IMR-90 (cell line): ENCODE data around the gene SALL2. TPM values are rescaled to one million over a fixed set of nuclear protein-coding genes. Genes with fewer than 3 reads are reported as not detected.

ENCODE experiments used
- ATAC-seq: fragments of 200-7000 bp; cut with Tn5 transposase; 2 replicates; pipeline ENCODE4 v1.9.1; 2020; ENCODE audit warnings: low read depth, mild to moderate bottlenecking, moderate library complexity
- BruUV-seq: library from RNA; stranded (reverse); fragments of 400-500 nt; replicated peaks from 2 replicates; lab custom pipeline; 2021; lab: Mats Ljungman, UMichigan
- CTCF ChIA-PET: fragments of 300-600 bp; formaldehyde crosslinking; extraction: SDS; loops from one replicate; lab custom pipeline; 2021; ENCODE audit warnings: antibody characterized with exemption; lab: Yijun Ruan, JAX
- POLR2A ChIA-PET: fragments of 300-600 bp; sonication (Branson Sonifier 250); formaldehyde crosslinking; loops from one replicate; lab custom pipeline; 2022; ENCODE audit warnings: antibody characterized with exemption; ENCODE audit not compliant: unreplicated experiment; lab: Charles Lee
- DNase-seq: peaks from one replicate; pipeline ENCODE4 v3.0.0; 2013
- H2AFZ ChIP-seq: replicated peaks from 2 replicates; pipeline ENCODE3; 2013; ENCODE audit warnings: low read length, mild to moderate bottlenecking; ENCODE audit not compliant: poor library complexity
- H2AK5ac ChIP-seq: 2 replicates; pipeline ENCODE4 v1.6.1; 2013; ENCODE audit warnings: low read depth, low read length, inconsistent platforms
- H2AK9ac ChIP-seq: replicated peaks from 2 replicates; pipeline ENCODE3; 2013; ENCODE audit warnings: mild to moderate bottlenecking, low read depth, low read length, moderate library complexity; ENCODE audit not compliant: poor library complexity
- H2BK120ac ChIP-seq: 2 replicates; pipeline ENCODE4 v1.6.1; 2013; ENCODE audit warnings: low read depth, low read length, inconsistent platforms
- H2BK15ac ChIP-seq: 3 replicates; pipeline ENCODE4 v1.6.1; 2013; ENCODE audit warnings: low read depth, low read length, inconsistent platforms
- H2BK20ac ChIP-seq: 2 replicates; pipeline ENCODE4 v1.6.1; 2013; ENCODE audit warnings: low read depth, mild to moderate bottlenecking, inconsistent platforms, low read length, moderate library complexity
- H2BK5ac ChIP-seq: 2 replicates; pipeline ENCODE4 v1.6.1; 2013; ENCODE audit warnings: mild to moderate bottlenecking, low read depth, low read length, inconsistent platforms; ENCODE audit not compliant: poor library complexity, severe bottlenecking
- H3K14ac ChIP-seq: replicated peaks from 2 replicates; pipeline ENCODE4 v1.6.1; 2013; ENCODE audit warnings: low read depth, low read length, inconsistent platforms
- H3K18ac ChIP-seq: 2 replicates; pipeline ENCODE4 v1.6.1; 2013; ENCODE audit warnings: low read depth, low read length, control low read depth
- H3K23ac ChIP-seq: 2 replicates; pipeline ENCODE4 v1.6.1; 2013; ENCODE audit warnings: low read depth, low read length, inconsistent platforms
- H3K27ac ChIP-seq: 2 replicates; pipeline ENCODE4 v1.5.1; 2013; ENCODE audit warnings: mild to moderate bottlenecking, control low read depth, low read length; ENCODE audit not compliant: insufficient read depth
- H3K27me3 ChIP-seq: 2 replicates; pipeline ENCODE4 v1.6.1; 2013; ENCODE audit warnings: low read length; ENCODE audit not compliant: control insufficient read depth, insufficient read depth
- H3K36me3 ChIP-seq: 2 replicates; pipeline ENCODE4 v1.6.1; 2013; ENCODE audit warnings: low read length, mixed read lengths; ENCODE audit not compliant: control insufficient read depth, insufficient read depth
- H3K4ac ChIP-seq: 2 replicates; pipeline ENCODE4 v1.6.1; 2013; ENCODE audit warnings: low read depth, low read length, inconsistent platforms
- H3K4me1 ChIP-seq: 2 replicates; pipeline ENCODE4 v1.6.1; 2013; ENCODE audit warnings: low read length, mixed read lengths; ENCODE audit not compliant: control insufficient read depth, insufficient read depth
- H3K4me2 ChIP-seq: 2 replicates; pipeline ENCODE4 v1.6.1; 2013; ENCODE audit warnings: low read depth, mild to moderate bottlenecking, control low read depth, low read length, moderate library complexity
- H3K4me3 ChIP-seq: 2 replicates; pipeline ENCODE4 v1.5.1; 2013; ENCODE audit warnings: low read depth, mild to moderate bottlenecking, control low read depth, low read length, moderate library complexity; ENCODE audit not compliant: insufficient read depth
- H3K56ac ChIP-seq: 2 replicates; pipeline ENCODE4 v1.6.1; 2013; ENCODE audit warnings: low read length, inconsistent platforms; ENCODE audit not compliant: insufficient read depth; ENCODE audit errors: extremely low read depth
- H3K79me1 ChIP-seq, 2 experiments: 2 replicates each; pipeline ENCODE4 v1.6.1; 2013; ENCODE audit warnings: low read length in 2 of 2, inconsistent platforms in 1 of 2, low read depth in 1 of 2
- H3K9ac ChIP-seq: 2 replicates; pipeline ENCODE4 v1.6.1; 2013; ENCODE audit warnings: low read depth, low read length, control low read depth
- H3K9me1 ChIP-seq: 2 replicates; pipeline ENCODE4 v1.6.1; 2013; ENCODE audit warnings: low read length, inconsistent platforms; ENCODE audit not compliant: insufficient read depth
- H3K9me3 ChIP-seq: 2 replicates; pipeline ENCODE4 v1.6.1; 2013; ENCODE audit warnings: low read length; ENCODE audit not compliant: control insufficient read depth, insufficient read depth
- H4K20me1 ChIP-seq: 2 replicates; pipeline ENCODE4 v1.6.1; 2013; ENCODE audit warnings: low read length, inconsistent platforms; ENCODE audit not compliant: insufficient read depth
- H4K5ac ChIP-seq: 2 replicates; pipeline ENCODE4 v1.6.1; 2013; ENCODE audit warnings: mild to moderate bottlenecking, low read depth, low read length, control low read depth
- H4K8ac ChIP-seq, 2 experiments: 2 replicates each; pipeline ENCODE4 v1.6.1; 2013; ENCODE audit warnings: low read depth in 2 of 2, low read length in 2 of 2, control low read depth in 1 of 2, inconsistent platforms in 1 of 2
- H4K91ac ChIP-seq: 2 replicates; pipeline ENCODE4 v1.6.1; 2013; ENCODE audit warnings: low read depth, low read length, inconsistent platforms; ENCODE audit not compliant: insufficient read depth
- CEBPB ChIP-seq: IDR thresholded peaks from 2 replicates; pipeline ENCODE4 v1.6.1; 2012; ENCODE audit warnings: low read depth, low read length, improper control_type of control experiment
- CHD1 ChIP-seq: IDR thresholded peaks from 2 replicates; pipeline ENCODE4 v1.6.1; 2012; ENCODE audit warnings: low read depth, low read length, improper control_type of control experiment
- FOS ChIP-seq: fragments of 150-350 bp; IDR thresholded peaks from 2 replicates; pipeline ENCODE4 v1.6.1; 2016; ENCODE audit warnings: low read depth, low read length
- MAFK ChIP-seq: IDR thresholded peaks from 2 replicates; pipeline ENCODE4 v1.6.1; 2012; ENCODE audit warnings: low read depth, low read length, improper control_type of control experiment
- MAZ ChIP-seq: IDR thresholded peaks from 2 replicates; pipeline ENCODE4 v1.6.1; 2012; ENCODE audit warnings: low read depth, mild to moderate bottlenecking, low read length, improper control_type of control experiment, moderate library complexity, borderline replicate concordance
- MXI1 ChIP-seq: IDR thresholded peaks from 2 replicates; pipeline ENCODE4 v1.6.1; 2012; ENCODE audit warnings: low read depth, mild to moderate bottlenecking, low read length, moderate library complexity, borderline replicate concordance
- NFE2L2 ChIP-seq: fragments of 150-350 bp; IDR thresholded peaks from 2 replicates; pipeline ENCODE4 v1.6.1; 2016; ENCODE audit warnings: low read depth, mild to moderate bottlenecking, low read length
- POLR2A ChIP-seq: IDR thresholded peaks from 2 replicates; pipeline ENCODE4 v1.6.1; 2012; ENCODE audit warnings: mild to moderate bottlenecking, low read depth, low read length
- RAD21 ChIP-seq: IDR thresholded peaks from 2 replicates; pipeline ENCODE4 v1.6.1; 2012; ENCODE audit warnings: low read length, improper control_type of control experiment
- RCOR1 ChIP-seq: IDR thresholded peaks from 2 replicates; pipeline ENCODE4 v1.6.1; 2012; ENCODE audit warnings: mild to moderate bottlenecking, low read length, improper control_type of control experiment; ENCODE audit not compliant: insufficient replicate concordance
- RFX5 ChIP-seq: IDR thresholded peaks from 2 replicates; pipeline ENCODE4 v1.8.0; 2012; ENCODE audit warnings: low read depth, mild to moderate bottlenecking, low read length, moderate library complexity
- SMC3 ChIP-seq: fragments of 150-350 bp; IDR thresholded peaks from 2 replicates; pipeline ENCODE4 v1.6.1; 2016; ENCODE audit warnings: low read depth, mild to moderate bottlenecking, antibody characterized with exemption, low read length, moderate library complexity
- WGBS, 2 experiments: methylation state at CpG; one replicate each; pipeline versions ENCODE4 v1.1.5 to v1.1.7; 2013; ENCODE audit warnings: missing lambda C conversion rate in 2 of 2; ENCODE audit not compliant: insufficient read length in 1 of 2; ENCODE audit errors: extremely low coverage in 2 of 2; 5-methylcytosine and 5-hydroxymethylcytosine counted together
- dilution Hi-C: fragments of 300-500 bp; cut with HindIII; formaldehyde crosslinking; loops from one replicate; pipeline ENCODE4 v1.14.3; 2018; ENCODE audit warnings: low sequenced_read_pairs; ENCODE audit not compliant: unreplicated experiment
- in situ Hi-C: fragments of 300-500 bp; cut with MboI; formaldehyde crosslinking; loops from 3 replicates; pipeline ENCODE4 v1.14.3; 2019; ENCODE audit warnings: low sequenced_read_pairs, inconsistent platforms, mixed read lengths
- intact Hi-C: fragments of 100-400 bp; cut with micrococcal nuclease; formaldehyde crosslinking; loops from 2 replicates; pipeline ENCODE4 v1.10.0; 2022
- polyA plus RNA-seq, 3 experiments: library from polyadenylated mRNA; depleted of rRNA; stranded (reverse); fragments of >200 nt; gene quantifications; 2 replicates each; pipeline ENCODE4 v1.2.3, GENCODE V29; 2012; ENCODE audit warnings: low replicate concordance in 1 of 3
- total RNA-seq: library from RNA; depleted of rRNA; stranded (reverse); fragments of >200 nt; gene quantifications from 2 replicates; pipeline ENCODE4 v1.2.3, GENCODE V29; 2012
- TF ChIP-seq, protein P1 (sequence below): conservative IDR thresholded peaks from 2 replicates; pipeline ENCODE4 v1.5.1; 2012; ENCODE audit warnings: mild to moderate bottlenecking, low read depth, low read length, improper control_type of control experiment
- TF ChIP-seq, protein P2 (sequence below): fragments of 150-350 bp; IDR thresholded peaks from 2 replicates; pipeline ENCODE4 v1.6.1; 2016; ENCODE audit warnings: low read depth, mild to moderate bottlenecking, low read length, moderate library complexity, borderline replicate concordance
- TF ChIP-seq, protein P3 (sequence below): fragments of 150-350 bp; IDR thresholded peaks from 2 replicates; pipeline ENCODE4 v1.6.1; 2017; ENCODE audit warnings: mild to moderate bottlenecking, antibody characterized with exemption, low read length, low read depth

The SALL2 gene
- total and polyA plus RNA-seq, 2 of the 4 experiments (the other 2 are of a cell fraction), result 2.9 to 10.1 TPM

DNA sequence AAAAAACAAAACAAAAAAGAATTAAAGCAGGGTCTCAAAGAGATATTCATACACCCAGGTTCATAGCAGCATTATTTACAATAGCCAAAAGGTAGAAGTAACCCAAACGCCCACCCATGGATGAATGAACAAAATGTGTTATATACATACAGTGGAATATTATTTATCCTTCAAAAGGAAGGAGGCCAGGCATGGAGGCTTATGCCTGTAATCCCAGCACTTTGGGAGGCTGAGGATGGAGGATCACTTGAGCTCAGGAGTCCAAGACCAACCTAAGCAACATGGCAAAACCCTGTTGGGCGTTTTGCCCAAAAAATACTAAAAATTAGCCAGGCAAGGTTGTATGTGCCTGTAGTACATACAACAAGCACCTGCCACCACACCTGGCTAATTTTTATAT, 19.6 kb downstream of the SALL2 start:
- H2BK5ac ChIP-seq, result no peak overlapping the region
- no peak overlapping the region for H3K56ac ChIP-seq
- no peak overlapping the region for H3K18ac ChIP-seq
- H2BK15ac ChIP-seq, result no peak overlapping the region
- H2BK20ac ChIP-seq, result no peak overlapping the region
- POLR2A ChIA-PET, result no interaction called here
- H3K36me3 ChIP-seq, result peaks cover 20% of the 10 kb centered on the region
- H4K91ac ChIP-seq, result no peak overlapping the region
- no peak overlapping the region for H3K14ac ChIP-seq
- H3K9me1 ChIP-seq, result peaks cover 7% of the 10 kb centered on the region
- no peak overlapping the region for H3K27ac ChIP-seq
- H3K4me3 ChIP-seq, result no peak overlapping the region
- no peak overlapping the region for H4K8ac ChIP-seq
- WGBS, 2 experiments, result no CpG with 5 or more reads among the region's 2 CpGs
- H3K27me3 ChIP-seq, result no peaks in the 10 kb centered on the region
- BruUV-seq, result no TSS peak
- no peak overlapping the region for H2AK9ac ChIP-seq
- dilution Hi-C loops, result no loop called here
- no peak overlapping the region for H3K4ac ChIP-seq
- H3K4me1 ChIP-seq, result no peaks in the 10 kb centered on the region
- ATAC-seq (no peak), DNase-seq (no peak)
- intact Hi-C loops, result no loop called here
- no peak overlapping the region for H4K5ac ChIP-seq
- in situ Hi-C loops, result no loop called here
- no peaks in the 10 kb centered on the region for H3K9me3 ChIP-seq
- H4K20me1 ChIP-seq, result no peaks in the 10 kb centered on the region
- no peak overlapping the region for H2AK5ac ChIP-seq
- no peak overlapping the region for H2AFZ ChIP-seq
- H3K79me1 ChIP-seq, result peaks cover 20 to 48% of the 10 kb centered on the region in 2 experiments
- H3K23ac ChIP-seq, result no peak overlapping the region
- TF ChIP-seq, protein P1, sequence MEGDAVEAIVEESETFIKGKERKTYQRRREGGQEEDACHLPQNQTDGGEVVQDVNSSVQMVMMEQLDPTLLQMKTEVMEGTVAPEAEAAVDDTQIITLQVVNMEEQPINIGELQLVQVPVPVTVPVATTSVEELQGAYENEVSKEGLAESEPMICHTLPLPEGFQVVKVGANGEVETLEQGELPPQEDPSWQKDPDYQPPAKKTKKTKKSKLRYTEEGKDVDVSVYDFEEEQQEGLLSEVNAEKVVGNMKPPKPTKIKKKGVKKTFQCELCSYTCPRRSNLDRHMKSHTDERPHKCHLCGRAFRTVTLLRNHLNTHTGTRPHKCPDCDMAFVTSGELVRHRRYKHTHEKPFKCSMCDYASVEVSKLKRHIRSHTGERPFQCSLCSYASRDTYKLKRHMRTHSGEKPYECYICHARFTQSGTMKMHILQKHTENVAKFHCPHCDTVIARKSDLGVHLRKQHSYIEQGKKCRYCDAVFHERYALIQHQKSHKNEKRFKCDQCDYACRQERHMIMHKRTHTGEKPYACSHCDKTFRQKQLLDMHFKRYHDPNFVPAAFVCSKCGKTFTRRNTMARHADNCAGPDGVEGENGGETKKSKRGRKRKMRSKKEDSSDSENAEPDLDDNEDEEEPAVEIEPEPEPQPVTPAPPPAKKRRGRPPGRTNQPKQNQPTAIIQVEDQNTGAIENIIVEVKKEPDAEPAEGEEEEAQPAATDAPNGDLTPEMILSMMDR, result no peak
- TF ChIP-seq FOS (no peak), RAD21 (no peak), NFE2L2 (no peak), CEBPB (no peak), SMC3 (no peak), MAZ (no peak), MXI1 (no peak), MAFK (no peak), POLR2A (no peak), RFX5 (no peak), RCOR1 (no peak), CHD1 (no peak)
- TF ChIP-seq, protein P2, sequence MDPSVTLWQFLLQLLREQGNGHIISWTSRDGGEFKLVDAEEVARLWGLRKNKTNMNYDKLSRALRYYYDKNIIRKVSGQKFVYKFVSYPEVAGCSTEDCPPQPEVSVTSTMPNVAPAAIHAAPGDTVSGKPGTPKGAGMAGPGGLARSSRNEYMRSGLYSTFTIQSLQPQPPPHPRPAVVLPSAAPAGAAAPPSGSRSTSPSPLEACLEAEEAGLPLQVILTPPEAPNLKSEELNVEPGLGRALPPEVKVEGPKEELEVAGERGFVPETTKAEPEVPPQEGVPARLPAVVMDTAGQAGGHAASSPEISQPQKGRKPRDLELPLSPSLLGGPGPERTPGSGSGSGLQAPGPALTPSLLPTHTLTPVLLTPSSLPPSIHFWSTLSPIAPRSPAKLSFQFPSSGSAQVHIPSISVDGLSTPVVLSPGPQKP, result no peak
- TF ChIP-seq, protein P3, sequence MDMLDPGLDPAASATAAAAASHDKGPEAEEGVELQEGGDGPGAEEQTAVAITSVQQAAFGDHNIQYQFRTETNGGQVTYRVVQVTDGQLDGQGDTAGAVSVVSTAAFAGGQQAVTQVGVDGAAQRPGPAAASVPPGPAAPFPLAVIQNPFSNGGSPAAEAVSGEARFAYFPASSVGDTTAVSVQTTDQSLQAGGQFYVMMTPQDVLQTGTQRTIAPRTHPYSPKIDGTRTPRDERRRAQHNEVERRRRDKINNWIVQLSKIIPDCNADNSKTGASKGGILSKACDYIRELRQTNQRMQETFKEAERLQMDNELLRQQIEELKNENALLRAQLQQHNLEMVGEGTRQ, result no peak
- H2BK120ac ChIP-seq, result no peak overlapping the region
- no peak overlapping the region for H3K4me2 ChIP-seq
- no peak overlapping the region for H3K9ac ChIP-seq
- CTCF ChIA-PET, result no interaction called here
